Measurements from ENCODE around the gene SPATA4. TPM values are rescaled to one million over a fixed set of nuclear protein-coding genes. Genes with fewer than 3 reads are reported as not detected.

SPATA4 gene
- total RNA-seq, 4 donors from 2014 or later, result not detected

GRCh38 chr4:176149680-176150355, 45.6 kb downstream of the SPATA4 start:
- H3K4me3 ChIP-seq (ENCODE audit: low read depth, poor library complexity, severe bottlenecking), result no peak overlapping the region
- intact Hi-C loops (cut with DNase I; ENCODE audit: low total_unique reads), result no loop called here
- WGBS, 2 donors, result 77 to 80% methylated on average over 3 of the region's 3 CpGs
- TF ChIP-seq CTCF (IDR thresholded peaks at IDR 0.05), result no peak
- no peak for TF ChIP-seq POLR2A (IDR thresholded peaks at IDR 0.05)
- no peak for DNase-seq (ENCODE audit: low spot score in 2 of 2)

- intact Hi-C loops (cut with DNase I; ENCODE audit: low total_unique reads), result no loop called here
- no peak for DNase-seq (ENCODE audit: low spot score in 2 of 2)
- 47 to 52% methylated on average over 2 of the region's 2 CpGs for WGBS, 2 donors
- no peak for TF ChIP-seq POLR2A (IDR thresholded peaks at IDR 0.05)
- TF ChIP-seq CTCF (IDR thresholded peaks at IDR 0.05), result no peak
- no peak overlapping the region for H3K4me3 ChIP-seq (ENCODE audit: low read depth, poor library complexity, severe bottlenecking)
Observed at GRCh38 chr4:176142253-176142652, 53.1 kb downstream of the SPATA4 start.

GRCh38 chr4:176139518-176139917, 55.9 kb downstream of the SPATA4 start:
- no peak overlapping the region for H3K4me3 ChIP-seq (ENCODE audit: low read depth, poor library complexity, severe bottlenecking)
- TF ChIP-seq POLR2A (IDR thresholded peaks at IDR 0.05) (no peak), CTCF (IDR thresholded peaks at IDR 0.05) (no peak)
- no peak for DNase-seq (ENCODE audit: low spot score in 2 of 2)
- intact Hi-C loops (cut with DNase I; ENCODE audit: low total_unique reads), result no loop called here

- TF ChIP-seq CTCF (IDR thresholded peaks at IDR 0.05), result no peak
- TF ChIP-seq POLR2A (IDR thresholded peaks at IDR 0.05), result no peak
- intact Hi-C loops (cut with DNase I; ENCODE audit: low total_unique reads), result no loop called here
- H3K4me3 ChIP-seq (ENCODE audit: low read depth, poor library complexity, severe bottlenecking), result no peak overlapping the region
- DNase-seq (ENCODE audit: low spot score in 2 of 2), result no peak
Observed at GRCh38 chr4:176137631-176138030, 57.8 kb downstream of the SPATA4 start.

GRCh38 chr4:176134670-176135069, 60.7 kb downstream of the SPATA4 start:
- intact Hi-C loops (cut with DNase I; ENCODE audit: low total_unique reads), result no loop called here
- no peak for DNase-seq (ENCODE audit: low spot score in 2 of 2)
- 61 to 79% methylated on average over 2 of the region's 2 CpGs for WGBS, 2 donors
- TF ChIP-seq POLR2A (IDR thresholded peaks at IDR 0.05) (no peak), CTCF (IDR thresholded peaks at IDR 0.05) (no peak)
- no peak overlapping the region for H3K4me3 ChIP-seq (ENCODE audit: low read depth, poor library complexity, severe bottlenecking)

Other genes with a start within 250 kb of the SPATA4 start
- gene WDR17, start 129.7 kb downstream of the SPATA4 start, total RNA-seq, result under 1 TPM in 3 of 4 donors, not detected in 1; 0.13 to 0.58 (median 0.32) TPM
- gene ASB5, start 73.6 kb upstream of the SPATA4 start, total RNA-seq, result under 1 TPM in 1 of 4 donors, not detected in 3; 0.07 TPM
- 10 to 100 TPM; 39.8 to 54.5 (median 44.3) TPM for gene SPCS3, start 124.4 kb upstream of the SPATA4 start, total RNA-seq